T-cell (primary cell): Measurements from ENCODE around the gene DUSP10. TPM values are rescaled to one million over a fixed set of nuclear protein-coding genes. Genes with fewer than 3 reads are reported as not detected.

Experiments
- ATAC-seq, 4 experiments: fragments of 200-7000 bp in 3 of 4; fragments of 150-1000 bp in 1 of 4; cut with Tn5 transposase; replicated peaks in 1 of 4; 1 replicate in 3 of 4; 2 replicates in 1 of 4; pipeline ENCODE4 v1.10.0; 2021; ENCODE audit warnings: moderate library complexity in 3 of 4, mild to moderate bottlenecking in 2 of 4, moderate number of reproducible peaks in 1 of 4
- CTCF ChIA-PET, 2 donors: fragments of 300-600 bp; sonication (Branson Sonifier 250); formaldehyde crosslinking; loops; one replicate each; lab custom pipeline; 2022; ENCODE audit warnings: antibody characterized with exemption in 2 of 2; lab: Charles Lee
- POLR2A ChIA-PET, 2 donors: fragments of 300-600 bp; sonication (Branson Sonifier 250); formaldehyde crosslinking; loops; one replicate each; lab custom pipeline; 2022; ENCODE audit warnings: antibody characterized with exemption in 2 of 2; lab: Charles Lee
- DNase-seq, 35 experiments: peaks; one replicate each; pipeline versions ENCODE4 v3.0.0 to v3.0.0-alpha.2; 2013 to 2023
- H3K27ac ChIP-seq: one replicate; pipeline ENCODE4 v1.5.1; 2013; ENCODE audit warnings: low read length
- H3K27me3 ChIP-seq, 2 experiments: replicated peaks in 1 of 2; 1 replicate in 1 of 2; 2 replicates in 1 of 2; pipeline versions ENCODE4 v1.6.1 to v1.7.0; 2013; ENCODE audit warnings: low read length in 1 of 2, mixed read lengths in 1 of 2; ENCODE audit not compliant: control insufficient read depth in 2 of 2, insufficient read depth in 2 of 2; ENCODE audit errors: extremely low read depth in 1 of 2
- H3K36me3 ChIP-seq, 2 donors: 1 replicate in 1 of 2; 2 replicates in 1 of 2; pipeline versions ENCODE4 v1.6.1 to v1.7.0; 2013; ENCODE audit warnings: low read length in 1 of 2; ENCODE audit not compliant: control insufficient read depth in 2 of 2, insufficient read depth in 1 of 2; ENCODE audit errors: extremely low read depth in 1 of 2
- H3K4me1 ChIP-seq, 2 experiments: 1 replicate in 1 of 2; 2 replicates in 1 of 2; pipeline versions ENCODE4 v1.6.1 to v1.7.0; 2013; ENCODE audit warnings: low read length in 2 of 2, mixed read lengths in 1 of 2; ENCODE audit not compliant: insufficient read depth in 2 of 2, control insufficient read depth in 1 of 2; ENCODE audit errors: extremely low read depth in 1 of 2
- H3K4me3 ChIP-seq, 2 donors: 1 replicate in 1 of 2; 2 replicates in 1 of 2; pipeline versions ENCODE4 v1.5.1 to v1.7.0; 2013; ENCODE audit warnings: mild to moderate bottlenecking in 2 of 2, low read length in 1 of 2, moderate library complexity in 1 of 2; ENCODE audit not compliant: control insufficient read depth in 1 of 2; ENCODE audit errors: extremely low read depth in 1 of 2
- H3K9me3 ChIP-seq: 2 replicates; pipeline ENCODE4 v1.7.0; 2013
- H3K27ac Mint-ChIP-seq, 2 donors: one replicate each; pipeline ENCODE4 v1.8.0; 2020 to 2021; ENCODE audit warnings: mild to moderate bottlenecking in 2 of 2, mixed read lengths in 2 of 2
- H3K27me3 Mint-ChIP-seq, 2 donors: one replicate each; pipeline ENCODE4 v1.8.0; 2021 to 2022; ENCODE audit warnings: mixed read lengths in 2 of 2
- H3K36me3 Mint-ChIP-seq: one replicate; pipeline ENCODE4 v1.8.0; 2021; ENCODE audit warnings: mixed read lengths
- H3K4me1 Mint-ChIP-seq, 3 donors: one replicate each; pipeline ENCODE4 v1.8.0; 2020 to 2022; ENCODE audit warnings: mixed read lengths in 3 of 3, mild to moderate bottlenecking in 1 of 3
- H3K4me3 Mint-ChIP-seq, 3 donors: one replicate each; pipeline ENCODE4 v1.8.0; 2020 to 2022; ENCODE audit warnings: mild to moderate bottlenecking in 3 of 3, mixed read lengths in 3 of 3, moderate library complexity in 3 of 3
- H3K9me3 Mint-ChIP-seq, 3 donors: one replicate each; pipeline ENCODE4 v1.8.0; 2020 to 2022; ENCODE audit warnings: mixed read lengths in 3 of 3
- whole genome bisulfite sequencing: methylation state at CpG from one replicate; pipeline ENCODE4 v1.1.5; 2013; ENCODE audit warnings: missing lambda C conversion rate; ENCODE audit not compliant: insufficient coverage; 5-methylcytosine and 5-hydroxymethylcytosine counted together
- total RNA-seq, 35 experiments: library from RNA in 6 of 35; stranded (reverse) in 6 of 35; fragments of 120-200 nt in 1 of 35; gene quantifications; one replicate each; pipeline versions ENCODE4 v1.2.1 to v1.2.4 and lab custom pipeline; 2013 to 2026

The DUSP10 gene
- total RNA-seq, 5 donors from 2014 or later (not counting 1 experiment from before 2014, with no cell fraction given) = 5.2 to 64.2 (median 6.0) TPM

DNA sequence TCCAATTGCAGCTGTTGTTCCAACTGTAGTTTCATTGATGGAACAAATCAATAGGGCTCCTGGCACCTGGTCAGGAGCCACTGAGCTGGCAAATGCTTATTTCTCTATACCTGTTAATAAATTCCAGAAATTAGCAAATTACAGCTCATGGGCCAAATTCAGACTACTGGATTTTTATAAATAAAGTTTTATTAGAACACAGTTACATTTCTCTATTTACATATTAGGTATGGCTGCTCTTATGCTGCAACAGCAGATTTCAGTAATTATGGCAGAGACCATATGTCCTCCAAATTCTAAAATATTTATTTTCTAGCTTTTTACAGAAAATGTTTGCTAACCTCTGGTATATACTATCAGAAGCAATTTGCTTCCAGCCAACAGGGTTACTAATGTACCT is 47.8 kb downstream of the DUSP10 start:
- Histone ChIP-seq H3K9me3 (no peaks in the 10 kb centered on the region), H3K27ac (no peak overlapping the region), H3K27me3 (no peaks in the 10 kb centered on the region), H3K4me1 (peaks cover 0 to 9% of the 10 kb centered on the region in 2 experiments), H3K36me3 (no peaks in the 10 kb centered on the region), H3K4me3 (no peak overlapping the region)
- no peak overlapping the region for H3K4me3 Mint-ChIP-seq
- ATAC-seq (no peak), DNase-seq (no peak)
- ChIA-PET POLR2A (no interaction called here), CTCF (no interaction called here)
- H3K9me3 Mint-ChIP-seq = peaks cover 0 to 9% (median 5%) of the 10 kb centered on the region in 3 donors
- H3K27ac Mint-ChIP-seq = no peak overlapping the region
- no peaks in the 10 kb centered on the region for H3K27me3 Mint-ChIP-seq
- H3K36me3 Mint-ChIP-seq = peaks cover 9% of the 10 kb centered on the region
- peaks cover 8 to 12% (median 12%) of the 10 kb centered on the region in 3 donors for H3K4me1 Mint-ChIP-seq

DNA sequence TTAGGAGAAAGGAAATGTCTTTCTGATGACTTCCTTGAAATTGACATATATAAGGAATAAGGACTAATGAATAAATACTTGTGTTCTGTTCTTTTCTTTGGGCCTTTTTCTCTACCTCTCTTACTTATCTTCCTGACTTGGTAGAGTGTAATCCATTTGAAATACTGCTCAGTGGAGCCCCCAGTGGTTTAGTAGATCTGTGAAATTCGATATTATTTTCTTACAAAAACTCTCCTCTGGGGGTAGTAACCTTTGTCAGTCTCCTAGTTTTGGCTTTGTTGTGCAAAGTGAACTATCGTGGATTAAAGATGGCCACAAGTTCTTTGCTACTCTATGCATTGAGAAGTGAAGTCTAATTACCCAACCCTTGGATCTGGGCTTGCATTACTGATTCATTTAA is 48.8 kb downstream of the DUSP10 start:
- POLR2A ChIA-PET = no interaction called here
- H3K27me3 ChIP-seq = no peaks in the 10 kb centered on the region
- H3K9me3 ChIP-seq = no peaks in the 10 kb centered on the region
- no peak overlapping the region for H3K27ac ChIP-seq
- H3K27ac Mint-ChIP-seq = no peak overlapping the region
- no CpG with 5 or more reads among the region's 2 CpGs for WGBS
- no peak for DNase-seq
- no peak overlapping the region for H3K4me3 Mint-ChIP-seq
- peaks cover 0 to 4% of the 10 kb centered on the region in 2 experiments for H3K4me1 ChIP-seq
- H3K9me3 Mint-ChIP-seq = peaks cover 0 to 9% (median 5%) of the 10 kb centered on the region in 3 donors
- ATAC-seq = no peak
- H3K4me3 ChIP-seq = no peak overlapping the region
- H3K27me3 Mint-ChIP-seq = no peaks in the 10 kb centered on the region
- H3K36me3 ChIP-seq = no peaks in the 10 kb centered on the region
- CTCF ChIA-PET = no interaction called here
- peaks cover 4 to 11% (median 8%) of the 10 kb centered on the region in 3 donors for H3K4me1 Mint-ChIP-seq
- no peaks in the 10 kb centered on the region for H3K36me3 Mint-ChIP-seq

DNA sequence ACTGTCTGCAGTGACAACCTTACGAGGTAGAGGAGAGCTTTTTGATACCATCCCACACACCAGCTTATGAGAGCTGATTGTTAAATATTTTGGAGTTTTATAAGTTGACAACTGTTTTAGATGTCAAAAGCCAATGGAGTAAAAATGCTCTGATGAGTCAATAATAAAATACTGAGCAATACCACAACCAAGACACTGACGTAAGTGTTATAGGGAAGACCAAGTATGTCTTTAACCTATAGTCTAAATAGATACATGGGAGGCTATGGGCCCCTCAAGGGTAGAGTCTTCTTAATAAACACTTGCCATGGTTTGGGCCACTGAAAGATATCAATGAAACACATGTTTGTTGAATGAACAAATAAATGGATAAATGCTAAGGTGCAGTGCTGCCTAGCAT is 49.2 kb downstream of the DUSP10 start:
- Histone ChIP-seq H3K9me3 (no peaks in the 10 kb centered on the region), H3K36me3 (no peaks in the 10 kb centered on the region), H3K27me3 (no peaks in the 10 kb centered on the region), H3K27ac (no peak overlapping the region), H3K4me1 (peaks cover 0 to 4% of the 10 kb centered on the region in 2 experiments), H3K4me3 (no peak overlapping the region)
- DNase-seq (no peak), ATAC-seq (no peak)
- Mint-ChIP-seq H3K27me3 (no peaks in the 10 kb centered on the region), H3K4me3 (no peak overlapping the region), H3K4me1 (peaks cover 6 to 11% (median 8%) of the 10 kb centered on the region in 3 donors), H3K9me3 (peaks cover 0 to 9% (median 5%) of the 10 kb centered on the region in 3 donors), H3K27ac (no peak overlapping the region), H3K36me3 (no peaks in the 10 kb centered on the region)
- ChIA-PET POLR2A (interaction anchor here in 1 of 2 donors (0.6 kb wide), 1 partner anchor 192 kb away, joined by 3 read pairs; no protein-coding TSS in a partner anchor), CTCF (no interaction called here)
- WGBS = no CpG with 5 or more reads among the region's 2 CpGs

DNA sequence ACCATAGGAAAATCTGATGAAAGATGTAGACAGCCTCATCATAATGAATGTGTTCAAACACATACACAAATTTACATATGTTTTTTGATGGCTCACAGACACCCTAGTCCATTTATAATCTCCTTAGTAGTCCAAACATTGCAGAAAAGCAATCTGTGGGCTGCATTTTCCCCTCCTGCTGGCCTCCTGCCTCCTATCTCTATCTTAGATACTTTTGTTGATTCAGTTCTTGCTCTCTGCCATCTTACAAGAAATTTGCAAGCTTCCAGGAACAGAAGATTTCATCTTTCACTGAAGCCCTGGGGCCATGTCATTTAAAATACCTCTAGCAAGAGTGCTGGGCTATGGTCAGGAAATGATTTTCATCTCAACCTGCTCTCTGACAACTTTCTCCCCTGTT is 50.6 kb downstream of the DUSP10 start:
- H3K4me1 Mint-ChIP-seq = peaks cover 6 to 11% (median 8%) of the 10 kb centered on the region in 3 donors
- no peaks in the 10 kb centered on the region for H3K27me3 Mint-ChIP-seq
- DNase-seq = no peak
- H3K9me3 Mint-ChIP-seq = peaks cover 0 to 9% (median 5%) of the 10 kb centered on the region in 3 donors
- ATAC-seq = no peak
- Histone ChIP-seq H3K9me3 (no peaks in the 10 kb centered on the region), H3K4me1 (peaks cover 0 to 4% of the 10 kb centered on the region in 2 experiments), H3K36me3 (no peaks in the 10 kb centered on the region), H3K4me3 (no peak overlapping the region), H3K27me3 (no peaks in the 10 kb centered on the region), H3K27ac (no peak overlapping the region)
- ChIA-PET CTCF (no interaction called here), POLR2A (no interaction called here)
- H3K27ac Mint-ChIP-seq = no peak overlapping the region
- no peak overlapping the region for H3K4me3 Mint-ChIP-seq
- H3K36me3 Mint-ChIP-seq = no peaks in the 10 kb centered on the region

DNA sequence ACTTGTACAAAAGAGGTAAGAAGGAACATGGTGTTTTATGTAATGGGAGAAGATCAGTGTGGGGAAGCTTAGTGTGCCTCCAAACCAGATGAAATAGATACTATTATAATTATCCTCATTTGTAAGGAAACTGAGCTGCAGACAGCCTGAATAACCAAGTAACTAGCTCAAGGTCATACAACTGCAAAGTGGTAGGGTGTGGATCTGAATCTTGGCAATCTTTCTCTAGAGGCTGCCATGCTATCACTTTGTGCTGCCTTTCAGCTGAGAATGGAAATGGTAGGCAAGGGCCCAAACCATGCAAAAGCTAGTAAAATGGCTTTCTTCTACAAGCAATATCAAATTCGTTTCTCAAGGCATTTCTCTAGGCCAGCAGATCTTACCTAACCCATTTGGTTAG is 51.0 kb downstream of the DUSP10 start:
- no peak overlapping the region for H3K27ac ChIP-seq
- peaks cover 6 to 11% (median 8%) of the 10 kb centered on the region in 3 donors for H3K4me1 Mint-ChIP-seq

DNA sequence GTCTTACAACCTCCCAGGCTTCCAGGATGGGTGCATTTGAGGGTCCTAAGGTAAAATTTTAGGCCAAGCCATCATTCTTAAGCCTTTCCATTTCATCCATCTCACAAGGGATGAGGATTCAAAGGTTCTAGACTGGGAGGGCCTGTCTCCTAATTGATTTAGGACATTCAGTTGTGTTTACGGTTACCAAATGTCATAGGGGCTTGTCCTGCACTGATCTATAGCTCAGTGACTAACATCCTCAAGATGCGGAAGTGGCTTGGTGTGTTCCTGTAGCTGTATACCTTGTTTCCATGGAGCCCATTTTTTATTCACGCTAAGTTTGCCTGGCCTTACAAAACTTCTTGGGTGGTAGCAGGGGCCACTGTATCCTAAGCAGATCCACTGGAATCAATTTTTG is 52.8 kb downstream of the DUSP10 start:
- POLR2A ChIA-PET = no interaction called here
- 90% methylated on average over 3 of the region's 3 CpGs for WGBS
- H3K27me3 Mint-ChIP-seq = no peaks in the 10 kb centered on the region

More for the DNA sequence above, 51.0 kb downstream of the DUSP10 start:
- ATAC-seq = no peak
- ChIA-PET POLR2A (no interaction called here), CTCF (no interaction called here)
- no peaks in the 10 kb centered on the region for H3K36me3 ChIP-seq
- H3K4me1 ChIP-seq = peaks cover 0 to 4% of the 10 kb centered on the region in 2 experiments
- no peak overlapping the region for H3K4me3 ChIP-seq
- Mint-ChIP-seq H3K9me3 (peaks cover 0 to 9% (median 5%) of the 10 kb centered on the region in 3 donors), H3K4me3 (no peak overlapping the region), H3K27ac (no peak overlapping the region), H3K27me3 (no peaks in the 10 kb centered on the region), H3K36me3 (no peaks in the 10 kb centered on the region)
- no peaks in the 10 kb centered on the region for H3K27me3 ChIP-seq
- no peaks in the 10 kb centered on the region for H3K9me3 ChIP-seq
- no peak for DNase-seq
- no CpG with 5 or more reads among the region's 1 CpG for WGBS

More for the DNA sequence above, 52.8 kb downstream of the DUSP10 start:
- no peak overlapping the region for H3K4me3 ChIP-seq
- peaks cover 6 to 11% (median 8%) of the 10 kb centered on the region in 3 donors for H3K4me1 Mint-ChIP-seq
- H3K9me3 ChIP-seq = no peaks in the 10 kb centered on the region
- H3K27ac Mint-ChIP-seq = peak overlapping the region in 1 of 2 donors; percentile 9
- CTCF ChIA-PET = interaction anchor here in 1 of 2 donors (0.6 kb wide), 1 partner anchor 20 kb away, joined by 4 read pairs; no protein-coding TSS in a partner anchor
- ATAC-seq (peak in 3 of 4 experiments; percentile 40 to 72 (median 67)), DNase-seq (peak in 3 of 35 experiments; percentile 3 to 41 (median 16))
- no peaks in the 10 kb centered on the region for H3K36me3 ChIP-seq
- no peaks in the 10 kb centered on the region for H3K36me3 Mint-ChIP-seq
- H3K27ac ChIP-seq = peak overlapping the region; percentile 53
- peaks cover 0 to 9% (median 5%) of the 10 kb centered on the region in 3 donors for H3K9me3 Mint-ChIP-seq
- H3K4me3 Mint-ChIP-seq = no peak overlapping the region
- peaks cover 0 to 4% of the 10 kb centered on the region in 2 experiments for H3K4me1 ChIP-seq
- no peaks in the 10 kb centered on the region for H3K27me3 ChIP-seq
